ENCODE data around the gene CUTA.

GRCh38 chr6:33373960-33374910 is 43.7 kb downstream of the CUTA start:
- TF ChIP-seq, protein P1, sequence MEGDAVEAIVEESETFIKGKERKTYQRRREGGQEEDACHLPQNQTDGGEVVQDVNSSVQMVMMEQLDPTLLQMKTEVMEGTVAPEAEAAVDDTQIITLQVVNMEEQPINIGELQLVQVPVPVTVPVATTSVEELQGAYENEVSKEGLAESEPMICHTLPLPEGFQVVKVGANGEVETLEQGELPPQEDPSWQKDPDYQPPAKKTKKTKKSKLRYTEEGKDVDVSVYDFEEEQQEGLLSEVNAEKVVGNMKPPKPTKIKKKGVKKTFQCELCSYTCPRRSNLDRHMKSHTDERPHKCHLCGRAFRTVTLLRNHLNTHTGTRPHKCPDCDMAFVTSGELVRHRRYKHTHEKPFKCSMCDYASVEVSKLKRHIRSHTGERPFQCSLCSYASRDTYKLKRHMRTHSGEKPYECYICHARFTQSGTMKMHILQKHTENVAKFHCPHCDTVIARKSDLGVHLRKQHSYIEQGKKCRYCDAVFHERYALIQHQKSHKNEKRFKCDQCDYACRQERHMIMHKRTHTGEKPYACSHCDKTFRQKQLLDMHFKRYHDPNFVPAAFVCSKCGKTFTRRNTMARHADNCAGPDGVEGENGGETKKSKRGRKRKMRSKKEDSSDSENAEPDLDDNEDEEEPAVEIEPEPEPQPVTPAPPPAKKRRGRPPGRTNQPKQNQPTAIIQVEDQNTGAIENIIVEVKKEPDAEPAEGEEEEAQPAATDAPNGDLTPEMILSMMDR (conservative IDR thresholded peaks at IDR 0.05; ENCODE audit: low read length) = no peak
- no peak for TF ChIP-seq EZH2phosphoT487 (IDR thresholded peaks at IDR 0.05; ENCODE audit: borderline replicate concordance, low read depth, low read length)

Data from OCI-LY7 (cell line).